Panc1 (cell line): Measurements from ENCODE around the gene ATP8B1.

Experiments used
- CTCF ChIP-seq: fragments of 450-650 bp; IDR thresholded peaks from 2 replicates; pipeline ENCODE4 v1.5.1; 2017; ENCODE audit warnings: mild to moderate bottlenecking
- POLR2AphosphoS5 ChIP-seq: IDR thresholded peaks from 2 replicates; pipeline ENCODE4 v1.6.1; 2012; ENCODE audit warnings: mild to moderate bottlenecking, low read depth, low read length, moderate library complexity
- REST ChIP-seq, 2 experiments: IDR thresholded peaks; 2 replicates each; pipeline ENCODE4 v1.6.1; 2011 to 2012; ENCODE audit warnings: low read depth in 2 of 2, control low read depth in 1 of 2, low read length in 1 of 2, mild to moderate bottlenecking in 1 of 2, moderate library complexity in 1 of 2; ENCODE audit not compliant: insufficient read depth in 1 of 2

- TF ChIP-seq CTCF, result no peak
- no peak for TF ChIP-seq REST (IDR thresholded peaks at IDR 0.05; ENCODE audit: insufficient read depth in 1 of 2, low read depth in 2 of 2, low read length in 1 of 2)
- TF ChIP-seq POLR2AphosphoS5, result no peak
Observed at GRCh38 chr18:57747809-57748680, 55.1 kb downstream of the ATP8B1 start.
